Mucosa of gallbladder (tissue), 1 donor: ENCODE data around the gene GABRR2. TPM values are rescaled to one million over a fixed set of nuclear protein-coding genes. Genes with fewer than 3 reads are reported as not detected.

Source experiments
- DNase-seq: peaks from one replicate; pipeline ENCODE4 v3.0.0-alpha.2; 2020; ENCODE audit warnings: low spot score
- total RNA-seq: library from RNA; stranded (reverse); gene quantifications from one replicate; pipeline ENCODE4 v1.2.1, GENCODE V29; 2021
- donor health status: DM: no; HTN: no; CAD: no.

GABRR2 gene
- total RNA-seq, 1 donor from 2014 or later: 0.92 TPM

DNA sequence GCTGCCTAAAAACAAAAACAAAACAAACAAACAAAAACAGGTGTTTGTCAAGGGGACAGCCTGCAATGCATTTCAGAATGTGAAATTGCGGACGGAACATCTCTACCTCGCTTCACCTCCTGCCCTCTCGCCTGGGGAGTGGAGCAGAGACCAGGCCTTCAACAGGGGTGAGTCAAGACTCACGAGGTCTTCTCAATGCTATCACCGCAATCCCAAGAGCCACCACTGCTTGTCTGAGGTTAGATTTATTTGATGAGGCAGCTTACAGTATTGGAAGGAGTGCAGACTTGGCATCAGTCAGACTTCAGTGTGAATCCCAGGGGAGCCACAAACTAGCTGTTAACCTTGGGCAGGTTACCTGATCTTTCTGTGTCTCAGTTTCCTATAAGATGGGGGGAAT is 105.6 kb downstream of the GABRR2 start:
- DNase-seq: no peak

DNA sequence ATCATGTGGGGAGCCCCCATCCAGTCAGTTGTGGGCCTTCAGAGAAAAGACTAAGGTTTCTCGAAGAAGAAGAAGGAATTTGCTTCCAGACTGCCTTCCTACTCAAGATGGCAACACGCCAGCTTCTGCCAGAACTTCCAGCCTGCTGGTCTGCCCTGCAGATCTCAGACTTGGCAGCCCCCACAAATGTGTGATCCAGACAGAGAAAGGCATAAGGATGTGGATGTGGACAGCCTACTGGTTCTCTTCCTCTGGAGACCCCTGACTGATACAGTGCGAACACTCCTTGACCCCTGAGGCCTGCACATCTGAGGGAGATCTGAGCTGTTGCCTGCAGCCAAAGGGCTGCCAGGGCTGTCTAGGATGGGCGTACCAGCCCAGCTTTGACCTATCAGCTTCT is 106.5 kb downstream of the GABRR2 start:
- no peak for DNase-seq

Other genes with a start within 250 kb of the GABRR2 start
- gene PNRC1, start 234.5 kb downstream of the GABRR2 start, total RNA-seq: 244 TPM
- gene SRSF12, start 197.2 kb downstream of the GABRR2 start, total RNA-seq: 2.2 TPM
- 17.3 TPM for gene PM20D2, start 169.2 kb downstream of the GABRR2 start, total RNA-seq
- gene GABRR1, start 97.9 kb downstream of the GABRR2 start, total RNA-seq: not detected
- 32.5 TPM for gene UBE2J1, start 37.4 kb upstream of the GABRR2 start, total RNA-seq
- gene RRAGD, start 97.0 kb upstream of the GABRR2 start, total RNA-seq: 19.8 TPM
- gene ANKRD6, start 117.9 kb upstream of the GABRR2 start, total RNA-seq: 14.9 TPM